ENCODE measurements around the gene HCN1.

DNA sequence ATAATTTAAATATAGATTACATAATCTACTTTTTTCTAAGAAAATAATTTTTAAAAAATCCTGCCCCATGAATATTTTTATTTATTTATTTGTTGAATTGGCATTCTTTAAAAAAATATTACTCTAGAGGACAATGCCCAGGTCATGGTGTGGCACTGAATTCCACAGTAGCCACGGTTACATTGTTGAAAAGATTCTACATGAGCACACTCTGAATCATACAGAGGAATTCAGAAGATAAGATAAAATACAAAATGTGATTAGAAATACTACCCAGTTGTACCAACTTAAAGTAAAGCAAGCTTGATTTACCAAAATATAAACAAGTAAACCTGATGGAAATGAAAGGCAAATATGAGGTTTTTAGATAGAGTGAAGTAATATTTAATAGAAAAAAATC, 183.7 kb downstream of the HCN1 start:
- TF ChIP-seq, protein P1, sequence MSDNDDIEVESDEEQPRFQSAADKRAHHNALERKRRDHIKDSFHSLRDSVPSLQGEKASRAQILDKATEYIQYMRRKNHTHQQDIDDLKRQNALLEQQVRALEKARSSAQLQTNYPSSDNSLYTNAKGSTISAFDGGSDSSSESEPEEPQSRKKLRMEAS (IDR thresholded peaks at IDR 0.05) = no peak
- TF ChIP-seq, protein P2, sequence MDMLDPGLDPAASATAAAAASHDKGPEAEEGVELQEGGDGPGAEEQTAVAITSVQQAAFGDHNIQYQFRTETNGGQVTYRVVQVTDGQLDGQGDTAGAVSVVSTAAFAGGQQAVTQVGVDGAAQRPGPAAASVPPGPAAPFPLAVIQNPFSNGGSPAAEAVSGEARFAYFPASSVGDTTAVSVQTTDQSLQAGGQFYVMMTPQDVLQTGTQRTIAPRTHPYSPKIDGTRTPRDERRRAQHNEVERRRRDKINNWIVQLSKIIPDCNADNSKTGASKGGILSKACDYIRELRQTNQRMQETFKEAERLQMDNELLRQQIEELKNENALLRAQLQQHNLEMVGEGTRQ (IDR thresholded peaks at IDR 0.05; ENCODE audit: low read length) = no peak
- no peak for TF ChIP-seq EP300 (IDR thresholded peaks at IDR 0.05; ENCODE audit: borderline replicate concordance in 1 of 2, low read depth in 2 of 2, low read length in 2 of 2)
- TF ChIP-seq BRCA1 (IDR thresholded peaks at IDR 0.05; ENCODE audit: low read depth, low read length) = no peak
- no peak for TF ChIP-seq TAF1 (IDR thresholded peaks at IDR 0.05; ENCODE audit: low read depth, low read length)
- no peak for TF ChIP-seq RXRA (IDR thresholded peaks at IDR 0.05; ENCODE audit: insufficient read depth, low read depth, low read length)
- no peak for TF ChIP-seq YY1 (IDR thresholded peaks at IDR 0.05; ENCODE audit: low read depth, low read length)
- no peak for TF ChIP-seq HDAC2 (IDR thresholded peaks at IDR 0.05; ENCODE audit: borderline replicate concordance in 1 of 2, low read depth in 2 of 2, low read length in 2 of 2)
- no peak for TF ChIP-seq RNF2 (IDR thresholded peaks at IDR 0.05; ENCODE audit: borderline replicate concordance, low read depth, low read length, missing control alignments, poor library complexity, severe bottlenecking)
- TF ChIP-seq, protein P3, sequence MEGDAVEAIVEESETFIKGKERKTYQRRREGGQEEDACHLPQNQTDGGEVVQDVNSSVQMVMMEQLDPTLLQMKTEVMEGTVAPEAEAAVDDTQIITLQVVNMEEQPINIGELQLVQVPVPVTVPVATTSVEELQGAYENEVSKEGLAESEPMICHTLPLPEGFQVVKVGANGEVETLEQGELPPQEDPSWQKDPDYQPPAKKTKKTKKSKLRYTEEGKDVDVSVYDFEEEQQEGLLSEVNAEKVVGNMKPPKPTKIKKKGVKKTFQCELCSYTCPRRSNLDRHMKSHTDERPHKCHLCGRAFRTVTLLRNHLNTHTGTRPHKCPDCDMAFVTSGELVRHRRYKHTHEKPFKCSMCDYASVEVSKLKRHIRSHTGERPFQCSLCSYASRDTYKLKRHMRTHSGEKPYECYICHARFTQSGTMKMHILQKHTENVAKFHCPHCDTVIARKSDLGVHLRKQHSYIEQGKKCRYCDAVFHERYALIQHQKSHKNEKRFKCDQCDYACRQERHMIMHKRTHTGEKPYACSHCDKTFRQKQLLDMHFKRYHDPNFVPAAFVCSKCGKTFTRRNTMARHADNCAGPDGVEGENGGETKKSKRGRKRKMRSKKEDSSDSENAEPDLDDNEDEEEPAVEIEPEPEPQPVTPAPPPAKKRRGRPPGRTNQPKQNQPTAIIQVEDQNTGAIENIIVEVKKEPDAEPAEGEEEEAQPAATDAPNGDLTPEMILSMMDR (IDR thresholded peaks at IDR 0.05; ENCODE audit: control extremely low read depth in 1 of 3, insufficient read depth in 1 of 3, low read depth in 1 of 3, low read length in 3 of 3) = no peak
- TF ChIP-seq EZH2 (IDR thresholded peaks at IDR 0.05; ENCODE audit: low read depth, low read length, severe bottlenecking) = no peak
- TF ChIP-seq, protein P4, sequence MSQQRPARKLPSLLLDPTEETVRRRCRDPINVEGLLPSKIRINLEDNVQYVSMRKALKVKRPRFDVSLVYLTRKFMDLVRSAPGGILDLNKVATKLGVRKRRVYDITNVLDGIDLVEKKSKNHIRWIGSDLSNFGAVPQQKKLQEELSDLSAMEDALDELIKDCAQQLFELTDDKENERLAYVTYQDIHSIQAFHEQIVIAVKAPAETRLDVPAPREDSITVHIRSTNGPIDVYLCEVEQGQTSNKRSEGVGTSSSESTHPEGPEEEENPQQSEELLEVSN (IDR thresholded peaks at IDR 0.05) = no peak
- TF ChIP-seq FOSL1 (IDR thresholded peaks at IDR 0.05; ENCODE audit: insufficient read depth, low read depth, low read length) = no peak
- TF ChIP-seq POLR2A (IDR thresholded peaks at IDR 0.05; ENCODE audit: control extremely low read depth in 1 of 2, low read depth in 2 of 2, low read length in 2 of 2) = no peak

Measured in H1 (cell line).